Fibroblast of mammary gland (primary cell): ENCODE data around the gene MYOZ3.

ENCODE experiments used
- DNase-seq: peaks from one replicate; pipeline ENCODE4 v3.0.0-alpha.2; 2010; ENCODE audit warnings: low read depth
- H3K4me3 ChIP-seq: 2 replicates; pipeline ENCODE4 v1.5.1; 2011; ENCODE audit warnings: low read depth, mild to moderate bottlenecking, low read length, moderate library complexity; ENCODE audit not compliant: control insufficient read depth
- TF ChIP-seq, protein P1 (sequence below): conservative IDR thresholded peaks from 2 replicates; pipeline ENCODE4 v1.5.1; 2011; ENCODE audit warnings: low read depth, low read length, inconsistent platforms; ENCODE audit not compliant: control insufficient read depth, insufficient read depth

MYOZ3 gene

DNA sequence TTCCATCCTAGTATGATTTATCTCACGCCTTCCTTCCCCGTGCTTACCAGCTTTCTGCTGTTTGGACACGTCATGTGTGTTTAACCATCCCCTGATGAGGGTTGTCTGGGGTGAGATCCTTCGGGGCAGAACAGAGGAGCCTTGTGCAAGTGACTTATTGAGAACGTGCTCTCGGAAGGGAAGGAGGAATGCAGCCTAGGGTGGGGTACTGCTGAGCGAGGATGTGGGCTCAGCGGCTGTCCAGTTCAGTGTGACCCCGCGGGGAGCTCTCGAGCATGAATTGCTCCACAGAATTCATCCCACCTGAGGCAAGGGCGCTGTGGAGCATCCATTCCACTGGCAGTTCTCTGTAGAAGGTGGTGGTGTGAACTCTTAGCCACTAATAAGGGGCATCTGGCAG lies 4.0 kb downstream of the MYOZ3 start:
- DNase-seq, result no peak
- H3K4me3 ChIP-seq, result no peak overlapping the region
- TF ChIP-seq, protein P1, sequence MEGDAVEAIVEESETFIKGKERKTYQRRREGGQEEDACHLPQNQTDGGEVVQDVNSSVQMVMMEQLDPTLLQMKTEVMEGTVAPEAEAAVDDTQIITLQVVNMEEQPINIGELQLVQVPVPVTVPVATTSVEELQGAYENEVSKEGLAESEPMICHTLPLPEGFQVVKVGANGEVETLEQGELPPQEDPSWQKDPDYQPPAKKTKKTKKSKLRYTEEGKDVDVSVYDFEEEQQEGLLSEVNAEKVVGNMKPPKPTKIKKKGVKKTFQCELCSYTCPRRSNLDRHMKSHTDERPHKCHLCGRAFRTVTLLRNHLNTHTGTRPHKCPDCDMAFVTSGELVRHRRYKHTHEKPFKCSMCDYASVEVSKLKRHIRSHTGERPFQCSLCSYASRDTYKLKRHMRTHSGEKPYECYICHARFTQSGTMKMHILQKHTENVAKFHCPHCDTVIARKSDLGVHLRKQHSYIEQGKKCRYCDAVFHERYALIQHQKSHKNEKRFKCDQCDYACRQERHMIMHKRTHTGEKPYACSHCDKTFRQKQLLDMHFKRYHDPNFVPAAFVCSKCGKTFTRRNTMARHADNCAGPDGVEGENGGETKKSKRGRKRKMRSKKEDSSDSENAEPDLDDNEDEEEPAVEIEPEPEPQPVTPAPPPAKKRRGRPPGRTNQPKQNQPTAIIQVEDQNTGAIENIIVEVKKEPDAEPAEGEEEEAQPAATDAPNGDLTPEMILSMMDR, result no peak

DNA sequence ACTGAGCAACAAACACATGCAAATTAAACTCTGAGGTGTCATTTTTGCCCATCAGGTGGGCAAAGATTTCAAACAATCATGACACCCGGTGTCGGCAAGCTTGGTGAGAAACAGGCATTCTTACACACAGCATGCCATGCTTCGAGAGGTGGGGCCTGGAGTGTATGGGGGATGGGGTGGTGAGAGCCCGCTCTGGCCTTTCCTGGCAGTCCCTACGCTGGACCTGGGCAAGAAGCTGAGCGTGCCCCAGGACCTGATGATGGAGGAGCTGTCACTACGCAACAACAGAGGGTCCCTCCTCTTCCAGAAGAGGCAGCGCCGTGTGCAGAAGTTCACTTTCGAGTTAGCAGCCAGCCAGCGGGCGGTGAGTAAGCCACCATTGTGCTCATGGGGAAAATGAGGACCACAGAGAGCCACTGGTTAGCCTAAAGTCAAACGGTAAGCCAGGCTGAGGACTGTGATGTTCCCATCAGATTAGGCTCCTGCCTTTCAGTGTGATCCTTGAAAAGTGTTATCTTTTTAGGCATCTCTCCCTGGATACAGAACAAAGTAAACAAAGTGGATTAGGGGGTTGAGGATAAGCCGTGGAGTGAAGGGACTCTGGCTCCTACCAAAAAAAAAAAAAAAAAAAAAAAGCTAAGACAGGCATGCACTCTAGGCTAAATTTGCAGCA lies 9.4 kb downstream of the MYOZ3 start:
- no peak for DNase-seq
- TF ChIP-seq, protein P1, result no peak
- H3K4me3 ChIP-seq, result no peak overlapping the region

DNA sequence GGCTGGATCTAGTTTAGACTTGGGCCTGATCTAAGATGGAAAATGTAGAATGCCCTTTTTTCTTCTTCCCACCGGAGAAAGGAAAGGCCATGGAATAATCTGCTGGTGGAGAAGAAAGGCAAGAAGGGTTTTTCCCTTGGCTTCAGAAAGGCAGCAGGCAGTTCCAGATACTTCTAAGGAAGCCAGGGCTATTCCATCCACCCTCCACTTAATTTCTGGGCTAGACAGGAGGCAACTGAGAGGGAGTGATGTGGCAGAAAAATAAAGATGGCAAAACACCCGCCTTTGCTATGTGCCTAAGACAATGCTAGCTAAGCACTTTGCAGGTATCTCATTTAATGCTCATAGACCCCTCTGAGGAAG lies 9.9 kb downstream of the MYOZ3 start:
- no peak for DNase-seq
- TF ChIP-seq, protein P1, result no peak
- no peak overlapping the region for H3K4me3 ChIP-seq

DNA sequence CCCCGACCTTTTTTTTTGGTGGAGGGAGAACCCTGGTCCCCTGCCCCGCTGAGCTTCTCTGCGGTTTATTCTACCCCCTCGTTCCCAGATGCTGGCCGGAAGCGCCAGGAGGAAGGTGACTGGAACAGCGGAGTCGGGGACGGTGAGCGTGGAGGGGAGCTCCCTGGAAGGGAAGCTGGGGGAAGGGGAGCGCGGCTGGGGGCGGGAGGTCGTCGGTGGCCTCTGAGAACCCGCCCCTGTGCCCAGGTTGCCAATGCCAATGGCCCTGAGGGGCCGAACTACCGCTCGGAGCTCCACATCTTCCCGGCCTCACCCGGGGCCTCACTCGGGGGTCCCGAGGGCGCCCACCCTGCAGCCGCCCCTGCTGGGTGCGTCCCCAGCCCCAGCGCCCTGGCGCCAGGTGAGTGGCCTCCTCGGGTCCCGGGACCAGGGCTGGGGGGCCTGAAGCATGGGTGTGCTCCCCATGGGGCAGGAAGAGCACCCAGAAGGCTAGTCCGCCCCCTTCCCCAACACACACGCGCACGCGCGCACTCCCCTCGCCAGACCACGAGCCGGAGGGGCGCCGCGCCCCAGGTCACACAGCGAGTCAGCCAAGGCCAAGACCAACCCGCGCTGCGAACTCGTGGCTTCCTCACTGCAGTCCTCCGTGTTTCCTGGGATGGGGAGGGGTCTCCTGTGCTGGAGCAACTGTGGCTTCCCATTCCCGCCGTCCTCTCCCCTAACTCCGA lies 10.6 kb downstream of the MYOZ3 start:
- peak overlapping the region; percentile 45 for H3K4me3 ChIP-seq
- DNase-seq, result no peak

DNA sequence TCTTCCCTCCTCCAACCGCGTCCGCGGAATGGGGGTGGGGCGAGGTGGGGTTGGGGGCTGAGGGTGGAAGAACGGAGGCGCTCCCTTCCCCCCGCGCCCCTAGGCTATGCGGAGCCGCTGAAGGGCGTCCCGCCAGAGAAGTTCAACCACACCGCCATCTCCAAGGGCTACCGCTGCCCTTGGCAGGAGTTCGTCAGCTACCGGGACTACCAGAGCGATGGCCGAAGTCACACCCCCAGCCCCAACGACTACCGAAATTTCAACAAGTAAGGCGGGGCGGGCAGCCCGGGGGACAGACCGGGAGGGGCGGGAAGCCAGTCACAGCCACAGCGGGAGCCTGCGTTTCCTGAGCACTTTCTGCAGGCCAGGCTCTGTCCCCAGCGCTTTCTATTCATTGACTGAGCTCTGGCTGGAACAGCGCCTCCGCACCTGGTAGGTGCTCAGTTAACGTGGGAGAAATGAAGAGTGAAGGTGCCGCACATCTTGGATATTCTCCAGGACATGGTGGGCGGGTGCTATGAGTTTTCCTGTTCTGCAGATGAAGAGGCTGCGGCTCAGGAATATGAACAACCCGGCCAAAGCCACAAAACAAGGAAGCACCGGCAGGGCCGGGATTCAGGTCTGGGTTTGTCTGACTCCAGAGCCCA lies 11.3 kb downstream of the MYOZ3 start:
- TF ChIP-seq, protein P1, result no peak
- H3K4me3 ChIP-seq, result peak overlapping the region; percentile 45
- DNase-seq, result peak; percentile 11

More for the DNA sequence above, 10.6 kb downstream of the MYOZ3 start:
- TF ChIP-seq, protein P1, result no peak

DNA sequence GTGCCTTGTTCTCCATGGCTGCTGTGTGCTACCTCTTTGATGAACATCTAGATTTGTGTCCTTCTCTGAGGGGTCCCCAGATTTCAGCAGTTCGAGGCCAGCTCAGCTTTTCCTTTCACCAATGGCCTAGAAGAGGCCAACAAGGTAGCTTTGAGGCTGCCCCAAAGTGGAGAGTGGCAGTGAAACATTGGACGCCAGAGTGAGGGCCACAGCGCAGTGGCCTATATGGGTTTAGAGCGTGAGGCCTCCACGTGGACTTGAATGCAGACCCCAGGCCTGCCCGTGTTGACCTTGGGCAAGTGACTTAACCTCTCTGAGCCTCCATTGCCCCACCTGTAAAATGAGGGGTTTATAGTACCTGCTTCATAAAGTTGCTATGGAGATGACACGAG lies 11.8 kb downstream of the MYOZ3 start:
- DNase-seq, result no peak
- H3K4me3 ChIP-seq, result peak overlapping the region; percentile 45
- TF ChIP-seq, protein P1, result no peak
